Measurements from ENCODE around the gene REC8.

REC8 gene

GRCh38 chr14:24160850-24161804, 10.8 kb upstream of the REC8 start, which contains the start of gene IRF9:
IRF9 (plus strand) TSS chr14:24161265; CDS start chr14:24162145, 880 bp downstream.
- DNase-seq: peak; percentile 93

- no peak for DNase-seq
Observed at GRCh38 chr14:24162093-24162492, 9.8 kb upstream of the REC8 start.

- DNase-seq: no peak
Observed at GRCh38 chr14:24164518-24164991, 7.3 kb upstream of the REC8 start.

GRCh38 chr14:24165785-24166184, 6.1 kb upstream of the REC8 start:
- DNase-seq: no peak

- DNase-seq: no peak
Observed at GRCh38 chr14:24167469-24168114, 4.3 kb upstream of the REC8 start.

GRCh38 chr14:24172261-24172860, 481 bp downstream of the REC8 start:
- DNase-seq: no peak

GRCh38 chr14:24172871-24173281, 996 bp downstream of the REC8 start:
- no peak for DNase-seq

GRCh38 chr14:24176599-24176998, 4.7 kb downstream of the REC8 start:
- no peak for DNase-seq

- DNase-seq: no peak
Observed at GRCh38 chr14:24177041-24177825, 5.4 kb downstream of the REC8 start.

- no peak for DNase-seq
Observed at GRCh38 chr14:24177891-24178290, 6.0 kb downstream of the REC8 start.

- no peak for DNase-seq
Observed at GRCh38 chr14:24178399-24179178, 6.7 kb downstream of the REC8 start.

GRCh38 chr14:24179294-24179960, 7.5 kb downstream of the REC8 start:
- DNase-seq: no peak

GRCh38 chr14:24179961-24180796, 8.3 kb downstream of the REC8 start:
- DNase-seq: no peak

GRCh38 chr14:24181371-24182077, 9.6 kb downstream of the REC8 start:
- DNase-seq: no peak

GRCh38 chr14:24182110-24182882, 10.4 kb downstream of the REC8 start:
- DNase-seq: no peak

GRCh38 chr14:24183014-24183481, 11.2 kb downstream of the REC8 start:
- no peak for DNase-seq

- DNase-seq: peak; percentile 28
Observed at GRCh38 chr14:24184104-24184970, 12.5 kb downstream of the REC8 start.

GRCh38 chr14:24185026-24185425, 13.1 kb downstream of the REC8 start:
- DNase-seq: no peak
